Stimulated activated CD8-positive, alpha-beta memory T cell treated with anti-CD3 and anti-CD28 coated beads, Interleukin-15, amount 100 ng/mL, for 48 hours (primary cell): Measurements from ENCODE around the gene ZNF687.
"Not testable (repeated sequence)": the region's sequence is repeated elsewhere in the genome, so short reads cannot be mapped to it uniquely, and the experiment has no call there.

Experiments used
- DNase-seq, 2 donors: peaks; one replicate each; pipeline ENCODE4 v3.0.0-alpha.2; 2020; ENCODE audit warnings: low read depth in 2 of 2

Gene ZNF687, protein sequence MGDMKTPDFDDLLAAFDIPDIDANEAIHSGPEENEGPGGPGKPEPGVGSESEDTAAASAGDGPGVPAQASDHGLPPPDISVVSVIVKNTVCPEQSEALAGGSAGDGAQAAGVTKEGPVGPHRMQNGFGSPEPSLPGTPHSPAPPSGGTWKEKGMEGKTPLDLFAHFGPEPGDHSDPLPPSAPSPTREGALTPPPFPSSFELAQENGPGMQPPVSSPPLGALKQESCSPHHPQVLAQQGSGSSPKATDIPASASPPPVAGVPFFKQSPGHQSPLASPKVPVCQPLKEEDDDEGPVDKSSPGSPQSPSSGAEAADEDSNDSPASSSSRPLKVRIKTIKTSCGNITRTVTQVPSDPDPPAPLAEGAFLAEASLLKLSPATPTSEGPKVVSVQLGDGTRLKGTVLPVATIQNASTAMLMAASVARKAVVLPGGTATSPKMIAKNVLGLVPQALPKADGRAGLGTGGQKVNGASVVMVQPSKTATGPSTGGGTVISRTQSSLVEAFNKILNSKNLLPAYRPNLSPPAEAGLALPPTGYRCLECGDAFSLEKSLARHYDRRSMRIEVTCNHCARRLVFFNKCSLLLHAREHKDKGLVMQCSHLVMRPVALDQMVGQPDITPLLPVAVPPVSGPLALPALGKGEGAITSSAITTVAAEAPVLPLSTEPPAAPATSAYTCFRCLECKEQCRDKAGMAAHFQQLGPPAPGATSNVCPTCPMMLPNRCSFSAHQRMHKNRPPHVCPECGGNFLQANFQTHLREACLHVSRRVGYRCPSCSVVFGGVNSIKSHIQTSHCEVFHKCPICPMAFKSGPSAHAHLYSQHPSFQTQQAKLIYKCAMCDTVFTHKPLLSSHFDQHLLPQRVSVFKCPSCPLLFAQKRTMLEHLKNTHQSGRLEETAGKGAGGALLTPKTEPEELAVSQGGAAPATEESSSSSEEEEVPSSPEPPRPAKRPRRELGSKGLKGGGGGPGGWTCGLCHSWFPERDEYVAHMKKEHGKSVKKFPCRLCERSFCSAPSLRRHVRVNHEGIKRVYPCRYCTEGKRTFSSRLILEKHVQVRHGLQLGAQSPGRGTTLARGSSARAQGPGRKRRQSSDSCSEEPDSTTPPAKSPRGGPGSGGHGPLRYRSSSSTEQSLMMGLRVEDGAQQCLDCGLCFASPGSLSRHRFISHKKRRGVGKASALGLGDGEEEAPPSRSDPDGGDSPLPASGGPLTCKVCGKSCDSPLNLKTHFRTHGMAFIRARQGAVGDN

DNA sequence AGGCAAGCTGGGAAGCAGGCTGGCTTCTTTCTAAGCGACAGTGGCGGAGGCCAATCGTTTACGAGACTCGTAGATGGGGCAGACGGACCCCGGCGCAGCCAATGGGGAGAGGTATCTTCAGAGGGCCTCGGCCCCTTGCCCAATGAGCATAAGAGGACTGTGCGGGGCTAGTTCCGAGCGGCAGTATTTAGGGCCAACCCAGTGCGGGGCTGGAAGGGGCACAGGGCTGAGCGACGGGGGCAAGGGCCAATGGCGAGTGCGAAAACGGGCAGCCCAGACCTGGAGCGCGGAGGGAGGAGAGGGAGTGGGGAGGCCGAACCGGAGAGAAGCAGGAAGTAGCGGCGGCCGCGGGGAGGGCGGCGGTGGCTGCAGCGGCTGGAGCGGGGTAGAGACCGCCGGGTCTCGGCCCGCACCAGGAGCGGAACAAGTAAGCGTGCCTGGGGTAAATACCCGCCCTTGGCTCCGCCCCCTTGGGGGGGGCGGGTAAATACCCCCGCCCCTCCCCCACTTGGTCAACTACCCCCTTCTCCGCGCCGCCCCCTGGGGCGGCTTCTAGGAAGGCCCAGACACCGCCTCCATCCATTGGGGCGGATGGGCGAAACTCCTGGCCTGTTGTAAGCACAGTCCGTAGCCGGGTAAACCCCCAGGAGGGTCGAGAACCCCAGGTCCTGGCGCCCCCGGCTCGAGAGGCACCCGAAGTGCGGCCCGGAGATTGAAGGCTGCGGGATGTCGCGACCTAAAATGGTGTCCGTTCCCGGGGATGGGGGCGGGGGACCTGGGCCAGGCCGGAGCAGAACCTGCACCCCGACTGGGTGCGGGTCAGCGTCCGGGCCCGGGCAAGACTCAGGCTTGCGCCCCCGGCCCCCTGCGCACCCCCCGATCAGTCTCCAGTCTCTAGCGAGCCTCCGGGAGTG is at the start of gene ZNF687:
Gene ZNF687 (plus strand): TSS at position 331 of the 914 bp plus-strand sequence. CDS start 3,993 bp downstream, outside the sequence.
- peak; percentile 99 for DNase-seq

- DNase-seq, result no peak
These were observed 46.9 kb upstream of the ZNF687 start for GRCh38 chr1:151235235-151235634.

- DNase-seq, result no peak
These were observed 44.2 kb upstream of the ZNF687 start for GRCh38 chr1:151237678-151238466.

DNA sequence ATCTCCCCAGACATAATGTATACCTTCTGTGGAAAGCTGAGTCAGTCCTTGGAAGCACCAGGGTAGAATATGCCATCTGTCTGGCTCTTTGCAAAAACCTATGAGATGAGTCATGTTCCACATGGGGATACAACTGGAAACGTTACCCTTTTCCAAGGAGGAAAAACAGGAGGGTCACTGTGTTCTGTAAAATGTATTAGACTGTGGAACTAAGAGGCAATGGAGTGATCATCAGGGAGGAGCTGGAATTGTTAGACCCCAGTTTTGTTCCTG is 43.7 kb upstream of the ZNF687 start:
- DNase-seq, result no peak

DNA sequence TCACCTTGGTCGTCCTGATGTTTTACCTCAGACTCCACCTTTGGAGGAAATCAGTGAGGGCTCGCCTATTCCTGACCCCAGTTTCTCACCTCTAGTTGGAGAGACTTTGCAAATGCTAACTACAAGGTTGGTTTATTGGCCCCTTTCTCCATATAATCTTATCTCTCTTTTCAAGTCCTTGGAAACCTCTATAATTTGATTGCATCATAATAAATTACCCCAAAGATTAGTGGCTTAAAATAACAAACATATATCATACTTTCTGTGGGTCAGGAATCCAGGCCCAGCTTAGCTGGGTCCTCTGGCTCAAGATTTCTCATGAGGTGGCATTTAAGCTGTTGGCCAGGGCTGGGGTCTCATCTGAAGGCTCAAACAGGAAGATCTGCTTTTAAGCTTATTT is 39.7 kb upstream of the ZNF687 start:
- DNase-seq, result no peak

GRCh38 chr1:151243683-151244216 is 38.3 kb upstream of the ZNF687 start:
- no peak for DNase-seq

- DNase-seq, result no peak
These were observed 35.3 kb upstream of the ZNF687 start for GRCh38 chr1:151246786-151247185.

- DNase-seq, result peak; percentile 15 to 21
These were observed 30.2 kb upstream of the ZNF687 start for GRCh38 chr1:151251656-151252470.

DNA sequence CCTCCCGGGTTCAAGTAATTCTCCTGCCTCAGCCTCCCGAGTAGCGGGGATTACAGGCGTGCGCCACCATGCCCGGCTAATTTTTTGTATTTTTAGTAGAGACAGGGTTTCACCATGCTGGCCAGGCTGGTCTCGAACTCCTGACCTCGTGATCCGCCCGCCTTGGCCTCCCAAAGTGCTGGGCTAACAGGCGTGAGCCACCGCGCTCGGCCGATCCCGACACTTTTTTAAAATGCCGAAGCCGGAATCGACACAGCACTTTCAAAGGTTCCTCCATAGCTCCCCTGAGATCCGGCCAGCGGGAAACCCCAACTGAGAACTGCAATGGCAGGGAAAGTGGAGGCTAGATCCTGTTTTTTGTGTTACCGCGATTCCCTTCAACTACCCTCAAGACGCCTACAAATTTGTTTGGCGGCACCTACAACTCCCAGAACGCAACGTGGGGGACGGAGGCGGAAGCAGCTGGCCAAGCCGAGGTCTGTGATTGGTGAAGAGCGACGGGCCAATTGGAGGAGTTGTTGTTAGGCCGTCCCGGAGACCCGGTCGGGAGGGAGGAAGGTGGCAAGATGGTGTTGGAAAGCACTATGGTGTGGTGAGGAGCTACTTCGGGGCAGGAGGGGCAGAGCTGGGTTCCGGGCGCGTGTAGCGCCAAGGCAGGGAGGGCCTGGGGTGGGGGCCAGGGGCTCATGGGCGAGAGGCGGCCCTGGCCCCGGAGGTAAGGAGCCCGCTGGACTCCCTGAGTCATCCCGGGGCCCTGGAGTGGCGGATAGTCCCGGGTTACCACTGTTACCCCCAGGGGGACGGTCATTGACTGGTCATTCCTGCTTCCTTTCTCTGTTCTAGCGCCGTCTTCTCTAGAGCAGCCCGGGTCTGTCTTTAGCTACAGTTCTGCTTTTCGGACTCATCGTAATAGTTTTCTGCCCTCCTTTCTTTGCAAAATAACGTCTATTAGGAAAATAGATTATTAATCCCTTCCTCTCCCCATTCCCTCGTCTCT is 27.6 kb upstream of the ZNF687 start, which contains the start of gene PSMD4:
Gene PSMD4 (plus strand): TSS at position 518 of the 997 bp plus-strand sequence. CDS start 49 bp downstream, at position 567.
- DNase-seq, result peak; percentile 87

GRCh38 chr1:151255381-151255780 is 26.7 kb upstream of the ZNF687 start:
- DNase-seq, result no peak

- DNase-seq, result no peak
These were observed 22.7 kb upstream of the ZNF687 start for GRCh38 chr1:151259351-151259750.

DNA sequence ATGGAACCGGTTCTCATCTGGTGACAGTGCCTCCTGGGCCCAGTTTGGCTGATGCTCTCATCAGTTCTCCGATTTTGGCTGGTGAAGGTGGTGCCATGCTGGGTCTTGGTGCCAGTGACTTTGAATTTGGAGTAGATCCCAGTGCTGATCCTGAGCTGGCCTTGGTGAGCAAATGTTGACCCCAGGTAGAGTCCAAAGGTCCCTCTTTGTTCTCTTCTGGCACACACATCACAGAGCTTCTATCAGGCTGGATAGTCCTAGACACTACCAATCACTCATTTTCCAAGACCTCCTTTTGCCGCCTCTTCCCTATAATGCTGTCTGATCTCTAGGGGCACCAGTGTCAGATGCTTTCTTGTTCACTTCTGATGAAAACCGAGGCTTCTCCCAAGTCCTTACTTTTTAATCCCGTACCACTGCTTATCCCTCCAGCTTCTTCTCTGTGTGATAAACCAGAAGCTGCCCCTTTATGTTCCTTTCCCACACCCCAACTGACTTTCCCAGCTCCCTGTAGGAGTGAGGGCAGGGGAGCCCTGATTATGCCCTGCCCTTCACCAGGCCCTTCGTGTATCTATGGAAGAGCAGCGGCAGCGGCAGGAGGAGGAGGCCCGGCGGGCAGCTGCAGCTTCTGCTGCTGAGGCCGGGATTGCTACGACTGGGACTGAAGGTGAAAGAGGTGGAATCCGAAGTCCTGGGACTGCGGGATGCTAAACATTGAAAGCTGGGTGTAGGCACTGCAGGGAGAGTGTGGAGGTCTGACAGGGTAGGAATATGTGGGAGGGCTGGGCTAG is 16.5 kb upstream of the ZNF687 start:
- no peak for DNase-seq

GRCh38 chr1:151266315-151266714 is 15.8 kb upstream of the ZNF687 start:
- DNase-seq, result no peak

DNA sequence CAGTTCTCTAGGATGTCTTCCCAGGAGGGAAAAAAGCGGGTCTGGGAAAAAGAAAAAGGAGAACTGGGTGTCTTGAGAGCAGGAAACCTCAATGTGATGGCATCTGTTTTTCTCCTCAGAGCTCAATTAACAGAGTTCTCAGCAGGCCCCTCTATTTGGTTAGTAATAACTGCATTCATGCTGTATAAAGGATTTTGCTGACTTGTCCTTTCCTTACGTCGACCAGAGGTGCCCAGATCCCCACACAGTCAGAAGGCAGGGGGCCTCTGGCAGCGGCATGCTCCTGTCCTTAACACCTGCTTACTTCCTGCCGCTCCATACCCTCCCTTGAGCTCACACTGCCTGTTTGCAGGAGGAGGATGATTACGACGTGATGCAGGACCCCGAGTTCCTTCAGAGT is 15.3 kb upstream of the ZNF687 start:
- no peak for DNase-seq

DNA sequence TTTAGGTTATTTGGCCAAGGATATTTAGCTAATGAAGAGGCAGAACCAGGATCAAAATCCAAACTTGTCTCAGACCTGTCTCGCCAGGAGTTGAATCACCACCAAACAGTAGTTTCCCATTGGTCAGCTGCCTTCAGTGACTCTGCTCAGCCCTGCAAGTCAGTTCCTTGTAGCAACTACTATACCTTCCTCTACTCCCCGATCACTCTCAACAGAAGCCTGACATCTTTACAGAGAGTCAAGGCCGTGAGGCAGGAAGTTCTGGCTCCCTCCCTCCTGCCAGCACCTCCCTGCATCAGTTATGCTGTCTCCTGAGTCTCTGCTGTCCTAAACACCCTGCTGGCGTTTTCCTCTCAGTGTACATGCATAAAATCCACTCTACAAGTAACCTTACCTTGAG is 14.3 kb upstream of the ZNF687 start:
- no peak for DNase-seq

GRCh38 chr1:151273924-151274466 is 8.1 kb upstream of the ZNF687 start:
- no peak for DNase-seq

DNA sequence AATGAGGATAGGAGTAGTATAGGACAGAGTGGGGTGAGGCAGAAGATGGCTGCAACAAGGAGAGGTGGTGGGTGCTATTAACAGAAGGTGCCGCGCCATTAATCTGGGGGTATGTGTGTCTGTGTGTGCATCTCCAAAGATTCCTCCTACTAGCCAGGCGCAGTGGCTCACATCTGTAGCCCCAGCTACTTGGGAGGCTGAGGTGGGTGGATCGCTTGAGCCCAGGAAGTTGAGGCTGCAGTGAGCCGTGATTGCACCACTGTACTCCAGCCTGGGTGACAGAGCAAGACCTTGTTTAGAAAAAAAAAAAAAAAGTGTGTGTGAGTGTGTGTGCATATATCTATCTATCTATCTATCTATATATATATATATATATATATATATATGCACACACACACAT is 6.8 kb upstream of the ZNF687 start:
- not testable (repeated sequence) for DNase-seq
